Bronchial epithelial cell (primary cell): ENCODE data around the gene PLCD4. TPM values are rescaled to one million over a fixed set of nuclear protein-coding genes. Genes with fewer than 3 reads are reported as not detected.
A peak's percentile ranks its signal among the peaks of the same experiment; 100 is the strongest.

ENCODE experiments used
- DNase-seq: peaks from one replicate; pipeline ENCODE4 v3.0.0-alpha.2; 2010; ENCODE audit warnings: low read depth
- FAIRE-seq: peaks from 2 replicates; lab custom pipeline; 2011; peaks lifted over from hg19 to GRCh38; lab: Jason Lieb, UNC
- H3K27me3 ChIP-seq: 2 replicates; pipeline ENCODE4 v1.5.1; 2011; ENCODE audit warnings: low read length; ENCODE audit not compliant: control insufficient read depth, insufficient read depth
- H3K36me3 ChIP-seq: 2 replicates; pipeline ENCODE4 v1.5.1; 2011; ENCODE audit warnings: low read length; ENCODE audit not compliant: control insufficient read depth, insufficient read depth
- H3K4me3 ChIP-seq: 2 replicates; pipeline ENCODE4 v1.5.1; 2011; ENCODE audit warnings: mild to moderate bottlenecking, low read depth, low read length, control low read depth
- CTCF ChIP-seq: IDR thresholded peaks from 2 replicates; pipeline ENCODE4 v1.5.1; 2011; ENCODE audit warnings: mild to moderate bottlenecking, moderate library complexity, low read length, control low read depth, inconsistent platforms; ENCODE audit not compliant: insufficient read depth, severe bottlenecking
- total RNA-seq: library from RNA; depleted of rRNA; stranded (reverse); fragments of >200 nt; gene quantifications from 2 replicates; pipeline ENCODE4 v1.2.1, GENCODE V29; 2014

Gene PLCD4
- total RNA-seq, 1 donor from 2014 or later: 0.53 TPM

GRCh38 chr2:218648787-218649100, 41.0 kb downstream of the PLCD4 start:
- TF ChIP-seq CTCF: no peak
- no peak for FAIRE-seq
- no peak overlapping the region for H3K4me3 ChIP-seq
- DNase-seq: no peak
- H3K27me3 ChIP-seq: no peaks in the 10 kb centered on the region
- H3K36me3 ChIP-seq: peaks cover 37% of the 10 kb centered on the region

- FAIRE-seq (no peak), DNase-seq (no peak)
- no peaks in the 10 kb centered on the region for H3K27me3 ChIP-seq
- H3K4me3 ChIP-seq: no peak overlapping the region
- peaks cover 18% of the 10 kb centered on the region for H3K36me3 ChIP-seq
- TF ChIP-seq CTCF: no peak
Measured at GRCh38 chr2:218655751-218656150, 48.1 kb downstream of the PLCD4 start.

- Histone ChIP-seq H3K36me3 (peaks cover 21% of the 10 kb centered on the region), H3K4me3 (peak overlapping the region; percentile 81), H3K27me3 (no peaks in the 10 kb centered on the region)
- no peak for FAIRE-seq
- TF ChIP-seq CTCF: peak; percentile 63
- DNase-seq: peak; percentile 68
Measured at GRCh38 chr2:218658671-218659257, 51.1 kb downstream of the PLCD4 start.

GRCh38 chr2:218659258-218659987, 51.7 kb downstream of the PLCD4 start, which contains the start of the genes BCS1L and ZNF142:
TSS of gene BCS1L (plus strand) at chr2:218659683. CDS start at chr2:218660988, 1,305 bp downstream.
TSS of gene ZNF142 (minus strand) at chr2:218659623. CDS start at chr2:218656429, 3,194 bp downstream.
- no peak for FAIRE-seq
- no peak for TF ChIP-seq CTCF
- peak within 1 kb of the TSS; percentile 81 for H3K4me3 ChIP-seq
- DNase-seq: peak; percentile 85
- H3K36me3 ChIP-seq: peaks cover 26% of the 10 kb centered on the region
- no peaks in the 10 kb centered on the region for H3K27me3 ChIP-seq

- Histone ChIP-seq H3K4me3 (peak overlapping the region; percentile 81), H3K36me3 (peaks cover 32% of the 10 kb centered on the region), H3K27me3 (no peaks in the 10 kb centered on the region)
- TF ChIP-seq CTCF: no peak
- DNase-seq (no peak), FAIRE-seq (no peak)
Measured at GRCh38 chr2:218659988-218660358, 52.3 kb downstream of the PLCD4 start.
